H1 (cell line): ENCODE results near the gene MMP25. TPM values are rescaled to one million over a fixed set of nuclear protein-coding genes. Genes with fewer than 3 reads are reported as not detected.
A peak's percentile ranks its signal among the peaks of the same experiment; 100 is the strongest.

Source experiments
- ATF3 ChIP-seq: IDR thresholded peaks from 2 replicates; pipeline ENCODE4 v1.6.1; 2011; ENCODE audit warnings: low read depth, mild to moderate bottlenecking, low read length; ENCODE audit not compliant: insufficient read depth
- EGR1 ChIP-seq: IDR thresholded peaks from 2 replicates; pipeline ENCODE4 v1.6.1; 2011; ENCODE audit warnings: low read depth, low read length, borderline replicate concordance
- EP300 ChIP-seq, 2 experiments: IDR thresholded peaks; 1 replicate in 1 of 2; 2 replicates in 1 of 2; pipeline ENCODE4 v1.6.1; 2011 to 2012; ENCODE audit warnings: low read depth in 2 of 2, low read length in 2 of 2, mild to moderate bottlenecking in 2 of 2, borderline replicate concordance in 1 of 2, inconsistent platforms in 1 of 2, moderate library complexity in 1 of 2
- EZH2 ChIP-seq: fragments of 200-600 bp; sonication (generic); IDR thresholded peaks from 2 replicates; pipeline ENCODE4 v1.7.1; 2012; ENCODE audit warnings: low read depth, mild to moderate bottlenecking, moderate library complexity, low read length, inconsistent platforms; ENCODE audit not compliant: severe bottlenecking
- MAX ChIP-seq: IDR thresholded peaks from 2 replicates; pipeline ENCODE4 v1.6.1; 2012; ENCODE audit warnings: inconsistent platforms
- NRF1 ChIP-seq: IDR thresholded peaks from 2 replicates; pipeline ENCODE4 v1.6.1; 2011; ENCODE audit warnings: mild to moderate bottlenecking, low read depth, low read length, improper control_type of control experiment
- SP4 ChIP-seq: IDR thresholded peaks from 2 replicates; pipeline ENCODE4 v1.6.1; 2012; ENCODE audit warnings: low read length, inconsistent platforms
- TAF1 ChIP-seq: IDR thresholded peaks from 2 replicates; pipeline ENCODE4 v1.6.1; 2011; ENCODE audit warnings: mild to moderate bottlenecking, low read depth, low read length
- TAF7 ChIP-seq: optimal IDR thresholded peaks from 2 replicates; pipeline ENCODE3; 2011; ENCODE audit warnings: low read depth, mild to moderate bottlenecking, inconsistent platforms, low read length, moderate library complexity, borderline replicate concordance
- TBP ChIP-seq: IDR thresholded peaks from 2 replicates; pipeline ENCODE4 v1.6.1; 2011; ENCODE audit warnings: low read depth, low read length, improper control_type of control experiment
- polyA plus RNA-seq, 7 experiments: library from polyadenylated mRNA; depleted of rRNA in 3 of 7; stranded (reverse) in 5 of 7; unstranded in 2 of 7; fragments of >200 nt in 5 of 7; fragments of 200-250 nt in 2 of 7; gene quantifications; 1 replicate in 5 of 7; 2 replicates in 1 of 7; 4 replicates in 1 of 7; pipeline versions ENCODE4 v1.2.1 to v1.2.3, GENCODE V29; 2011 to 2013; ENCODE audit warnings: missing spikeins in 2 of 7, mixed read lengths in 2 of 7
- total RNA-seq: library from RNA; stranded (reverse); fragmentation: NEBNext Ultra II Directional; extraction: Animal tissue kit (Norgen Biotek cat#: 25700); gene quantifications from 2 replicates; pipeline ENCODE4 v1.2.1, GENCODE V29; 2021

Gene MMP25
- total and polyA plus RNA-seq, 2 of the 8 experiments (the other 6 are each of a cell fraction or from before 2014, with no cell fraction given), result 7.7 to 26.7 TPM

- TF ChIP-seq EP300 (IDR thresholded peaks at IDR 0.05; ENCODE audit: borderline replicate concordance in 1 of 2, low read depth in 2 of 2, low read length in 2 of 2) (no peak), TAF7 (peak; percentile 56), EGR1 (peak; percentile 89), EZH2 (no peak), NRF1 (no peak), TAF1 (peak; percentile 67), ATF3 (peak; percentile 61), TBP (peak; percentile 32; the same call in 1 of the 2 replicates), SP4 (no peak), MAX (no peak)
- TF ChIP-seq, all 59 proteins: peak for 10
Measured at GRCh38 chr16:3022208-3022683, 24.1 kb upstream of the MMP25 start (continued).
